Liver (tissue), 9 donors: Measurements from ENCODE around the gene HGFAC. TPM values are rescaled to one million over a fixed set of nuclear protein-coding genes. Genes with fewer than 3 reads are reported as not detected.

Experiments
- DNase-seq: peaks from one replicate; pipeline ENCODE4 v3.0.0-alpha.2; 2017; ENCODE audit warnings: low spot score
- H3K27ac ChIP-seq, 2 donors: one replicate each; pipeline ENCODE4 v1.7.0; 2013; ENCODE audit warnings: inconsistent platforms in 2 of 2, low read length in 2 of 2, control low read depth in 1 of 2, low read depth in 1 of 2, mild to moderate bottlenecking in 1 of 2
- H3K27me3 ChIP-seq, 4 donors: one replicate each; pipeline versions ENCODE4 v1.6.1 to v1.7.0; 2013; ENCODE audit warnings: low read length in 3 of 4, inconsistent platforms in 1 of 4, mild to moderate bottlenecking in 1 of 4, moderate library complexity in 1 of 4; ENCODE audit not compliant: control insufficient read depth in 4 of 4, insufficient read depth in 4 of 4
- H3K36me3 ChIP-seq, 4 donors: one replicate each; pipeline versions ENCODE4 v1.6.1 to v1.7.0; 2013; ENCODE audit warnings: low read length in 3 of 4, mild to moderate bottlenecking in 3 of 4, low read depth in 1 of 4, moderate library complexity in 1 of 4; ENCODE audit not compliant: control insufficient read depth in 4 of 4, insufficient read depth in 3 of 4
- H3K4me1 ChIP-seq, 4 donors: one replicate each; pipeline versions ENCODE4 v1.6.1 to v1.7.0; 2013; ENCODE audit warnings: low read length in 3 of 4, mild to moderate bottlenecking in 3 of 4, moderate library complexity in 1 of 4; ENCODE audit not compliant: control insufficient read depth in 4 of 4, insufficient read depth in 4 of 4
- H3K4me3 ChIP-seq, 3 donors: one replicate each; pipeline versions ENCODE4 v1.6.1 to v1.7.0; 2013; ENCODE audit warnings: low read length in 3 of 3, control low read depth in 1 of 3, low read depth in 1 of 3, mild to moderate bottlenecking in 1 of 3
- H3K9ac ChIP-seq, 2 donors: one replicate each; pipeline ENCODE4 v1.7.0; 2013; ENCODE audit warnings: low read length in 2 of 2, mild to moderate bottlenecking in 2 of 2, moderate library complexity in 2 of 2, control low read depth in 1 of 2, low read depth in 1 of 2
- H3K9me3 ChIP-seq, 4 donors: one replicate each; pipeline versions ENCODE4 v1.6.1 to v1.7.0; 2013; ENCODE audit warnings: low read length in 3 of 4; ENCODE audit not compliant: control insufficient read depth in 4 of 4
- ATF3 ChIP-seq: IDR thresholded peaks from 2 replicates; pipeline ENCODE4 v1.6.1; 2016; ENCODE audit warnings: antibody characterized with exemption
- CTCF ChIP-seq: fragments of 150-350 bp; IDR thresholded peaks from 2 replicates; pipeline ENCODE4 v1.5.1; 2017; ENCODE audit warnings: improper control_type of control experiment, low read depth, low read length; ENCODE audit not compliant: missing input control
- FOXA2 ChIP-seq: IDR thresholded peaks from 2 replicates; pipeline ENCODE4 v1.6.1; 2016; ENCODE audit warnings: antibody characterized with exemption
- GABPA ChIP-seq, 2 donors: IDR thresholded peaks in 1 of 2; conservative IDR thresholded peaks in 1 of 2; 2 replicates each; pipeline ENCODE4 v1.6.1; 2016; ENCODE audit warnings: antibody characterized with exemption in 2 of 2, mild to moderate bottlenecking in 1 of 2, moderate library complexity in 1 of 2
- HNF4G ChIP-seq: IDR thresholded peaks from 2 replicates; pipeline ENCODE4 v1.6.1; 2016; ENCODE audit warnings: antibody characterized with exemption
- MAX ChIP-seq: IDR thresholded peaks from 2 replicates; pipeline ENCODE4 v1.6.1; 2016; ENCODE audit warnings: antibody characterized with exemption
- NR2F2 ChIP-seq: IDR thresholded peaks from 2 replicates; pipeline ENCODE4 v1.6.1; 2016; ENCODE audit warnings: antibody characterized with exemption
- RAD21 ChIP-seq, 2 donors: IDR thresholded peaks; 2 replicates each; pipeline ENCODE4 v1.6.1; 2016; ENCODE audit warnings: antibody characterized with exemption in 2 of 2, mild to moderate bottlenecking in 2 of 2
- RXRA ChIP-seq, 2 donors: IDR thresholded peaks; 2 replicates each; pipeline ENCODE4 v1.6.1; 2017 to 2018; ENCODE audit warnings: antibody characterized with exemption in 2 of 2, mild to moderate bottlenecking in 1 of 2
- SP1 ChIP-seq: IDR thresholded peaks from 2 replicates; pipeline ENCODE4 v1.6.1; 2018; ENCODE audit warnings: antibody characterized with exemption, mild to moderate bottlenecking
- TAF1 ChIP-seq: conservative IDR thresholded peaks from 2 replicates; pipeline ENCODE4 v1.6.1; 2016; ENCODE audit warnings: antibody characterized with exemption, mild to moderate bottlenecking
- YY1 ChIP-seq: IDR thresholded peaks from 2 replicates; pipeline ENCODE4 v1.6.1; 2016; ENCODE audit warnings: antibody characterized with exemption, mild to moderate bottlenecking
- ZBTB33 ChIP-seq: IDR thresholded peaks from 2 replicates; pipeline ENCODE4 v1.6.1; 2016; ENCODE audit warnings: antibody characterized with exemption
- WGBS: extraction: QIAGEN DNeasy Blood & Tissue Kit; methylation state at CpG from one replicate; pipeline ENCODE4 v1.1.7; 2013; 5-methylcytosine and 5-hydroxymethylcytosine counted together
- polyA plus RNA-seq, 2 donors: library from polyadenylated mRNA; stranded (reverse) in 1 of 2; unstranded in 1 of 2; fragments of 200-250 nt in 1 of 2; fragments of >200 nt in 1 of 2; fragmentation: Nextera tagmentation in 1 of 2; extraction: Ambion mirVana in 1 of 2; gene quantifications; one replicate each; pipeline versions ENCODE4 v1.2.1 to v1.2.3, GENCODE V29; 2013 to 2015
- total RNA-seq, 2 donors: library from RNA; depleted of rRNA; stranded (reverse); fragments of >200 nt; gene quantifications; one replicate each; pipeline ENCODE4 v1.2.3, GENCODE V29; 2014
- donor health status: healthy.
- donor health status: healthy.
- donor health status: healthy.
- donor health status: healthy.
- donor health status: healthy.

The HGFAC gene
- total and polyA plus RNA-seq, 4 donors: 23.3 to 133 (median 82.7) TPM

GRCh38 chr4:3447431-3448395 is 5.9 kb downstream of the HGFAC start (continued):
- TF ChIP-seq CTCF (no peak), YY1 (no peak), FOXA2 (no peak), RAD21 (IDR thresholded peaks at IDR 0.05) (no peak), TAF1 (no peak), ATF3 (no peak), SP1 (no peak)

- Histone ChIP-seq H3K27me3 (no peaks in the 10 kb centered on the region), H3K9ac (no peak overlapping the region), H3K4me3 (no peak overlapping the region), H3K9me3 (no peaks in the 10 kb centered on the region), H3K27ac (no peak overlapping the region), H3K36me3 (peaks cover 0 to 21% (median 8%) of the 10 kb centered on the region in 4 donors), H3K4me1 (no peaks in the 10 kb centered on the region)
- no peak for DNase-seq
- 96% methylated on average over 21 of the region's 21 CpGs for WGBS
- TF ChIP-seq ZBTB33 (no peak), NR2F2 (no peak), MAX (no peak), RAD21 (IDR thresholded peaks at IDR 0.05) (no peak), HNF4G (no peak), GABPA (IDR thresholded peaks at IDR 0.05 in 1 of 2, conservative IDR thresholded peaks at IDR 0.05 in 1 of 2) (no peak), CTCF (no peak), RXRA (IDR thresholded peaks at IDR 0.05) (no peak)
Measured at GRCh38 chr4:3449047-3449573, 7.3 kb downstream of the HGFAC start.
